ENCODE results near the gene TNFAIP2. TPM values are rescaled to one million over a fixed set of nuclear protein-coding genes. Genes with fewer than 3 reads are reported as not detected.

Gene TNFAIP2
- total RNA-seq, 4 donors from 2014 or later, result 28.6 to 37.2 (median 31.2) TPM

DNA sequence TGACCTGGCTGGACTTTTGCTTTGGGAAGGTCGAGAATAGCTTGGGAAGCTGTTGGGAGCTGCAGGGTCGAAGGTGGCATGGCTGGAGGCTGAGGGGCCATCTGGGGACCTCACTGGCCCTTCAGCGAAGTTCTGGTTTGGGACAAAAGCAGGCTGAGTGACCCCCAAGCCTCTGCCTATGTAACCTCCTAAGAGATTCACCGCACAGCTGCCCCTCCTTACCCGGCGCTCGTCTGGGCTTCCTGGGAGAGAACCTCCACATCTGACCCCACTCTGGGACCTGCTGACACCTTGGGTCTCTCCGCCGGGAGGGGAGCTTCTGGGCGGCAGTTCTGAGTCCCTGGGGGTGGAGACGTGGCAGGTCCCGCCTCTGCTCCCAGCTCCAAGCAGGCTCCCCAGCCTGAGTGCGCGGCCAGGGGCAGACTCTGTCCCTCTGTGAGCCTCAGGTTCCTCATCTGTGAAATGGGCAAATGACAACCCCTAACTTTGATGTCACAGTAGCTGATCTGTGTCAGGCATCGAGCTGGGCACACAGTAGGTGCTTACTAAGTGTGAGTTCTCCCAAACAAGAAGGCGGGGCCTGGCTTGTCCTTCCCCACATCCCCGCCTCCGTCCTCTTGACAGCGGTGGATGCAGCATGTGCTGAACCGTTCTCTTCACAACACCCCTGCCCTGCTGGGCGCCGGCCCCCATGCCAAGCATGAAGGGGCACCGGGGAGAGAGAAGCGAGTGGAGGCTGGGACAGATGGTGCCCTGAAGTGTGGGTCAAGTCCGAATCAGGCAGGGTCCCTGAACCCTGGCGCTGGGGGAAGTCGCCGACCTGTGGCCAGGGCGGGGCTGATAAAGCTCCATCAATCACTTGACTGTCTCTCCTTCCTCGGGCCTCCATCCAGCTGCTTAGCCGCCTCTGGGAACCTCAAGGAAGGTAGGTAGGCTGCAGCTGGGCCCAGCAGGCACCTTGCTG is 25.0 kb upstream of the TNFAIP2 start:
- H3K4me1 ChIP-seq, result peaks cover 0 to 10% of the 10 kb centered on the region in 2 donors
- no peak for DNase-seq

DNA sequence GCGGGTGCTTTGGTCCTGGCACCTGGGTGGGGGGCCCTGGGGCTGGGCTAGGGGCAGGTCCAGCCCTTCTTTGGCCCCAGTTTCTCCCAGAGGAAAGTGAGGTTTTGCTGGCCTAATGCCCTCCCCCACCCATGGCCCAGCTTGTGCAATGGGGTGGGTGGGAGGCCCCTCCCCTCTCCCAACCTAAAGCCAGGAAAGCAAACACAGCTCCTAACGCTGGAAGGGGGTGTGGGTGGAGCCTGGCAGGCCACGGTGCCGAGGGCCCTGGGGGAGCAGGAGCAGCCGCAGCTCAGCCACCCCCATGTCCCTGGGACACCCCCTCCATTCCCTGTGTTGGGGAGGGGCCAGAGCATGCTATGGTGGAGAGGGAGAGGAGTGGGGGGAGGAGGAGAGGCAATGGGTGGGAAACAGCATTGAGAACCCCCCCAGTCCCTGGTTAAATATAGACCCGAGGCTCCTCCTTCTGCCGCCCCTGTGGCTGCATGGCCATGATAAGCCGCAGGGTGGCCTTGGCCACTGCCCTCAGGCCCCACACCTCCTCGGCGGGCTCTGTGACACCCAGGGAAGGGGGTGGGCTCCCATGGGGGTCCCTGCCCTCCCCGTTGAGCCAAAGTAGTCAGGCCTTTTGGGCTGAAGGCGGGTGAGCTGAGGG is 24.1 kb upstream of the TNFAIP2 start:
- TF ChIP-seq, protein P1, sequence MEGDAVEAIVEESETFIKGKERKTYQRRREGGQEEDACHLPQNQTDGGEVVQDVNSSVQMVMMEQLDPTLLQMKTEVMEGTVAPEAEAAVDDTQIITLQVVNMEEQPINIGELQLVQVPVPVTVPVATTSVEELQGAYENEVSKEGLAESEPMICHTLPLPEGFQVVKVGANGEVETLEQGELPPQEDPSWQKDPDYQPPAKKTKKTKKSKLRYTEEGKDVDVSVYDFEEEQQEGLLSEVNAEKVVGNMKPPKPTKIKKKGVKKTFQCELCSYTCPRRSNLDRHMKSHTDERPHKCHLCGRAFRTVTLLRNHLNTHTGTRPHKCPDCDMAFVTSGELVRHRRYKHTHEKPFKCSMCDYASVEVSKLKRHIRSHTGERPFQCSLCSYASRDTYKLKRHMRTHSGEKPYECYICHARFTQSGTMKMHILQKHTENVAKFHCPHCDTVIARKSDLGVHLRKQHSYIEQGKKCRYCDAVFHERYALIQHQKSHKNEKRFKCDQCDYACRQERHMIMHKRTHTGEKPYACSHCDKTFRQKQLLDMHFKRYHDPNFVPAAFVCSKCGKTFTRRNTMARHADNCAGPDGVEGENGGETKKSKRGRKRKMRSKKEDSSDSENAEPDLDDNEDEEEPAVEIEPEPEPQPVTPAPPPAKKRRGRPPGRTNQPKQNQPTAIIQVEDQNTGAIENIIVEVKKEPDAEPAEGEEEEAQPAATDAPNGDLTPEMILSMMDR (IDR thresholded peaks at IDR 0.05), result no peak
- no peak for TF ChIP-seq POLR2A (IDR thresholded peaks at IDR 0.05)
- intact Hi-C loops (cut with DNase I), result loop anchor here (10.0 kb wide), 1 partner anchor 404 kb away; no protein-coding TSS in a partner anchor
- H3K36me3 ChIP-seq, result no peaks in the 10 kb centered on the region
- peaks cover 9% of the 10 kb centered on the region for H3K27me3 ChIP-seq
- H3K27ac ChIP-seq, result no peak overlapping the region
- 64 to 72% methylated on average over 9 to 10 of the region's 12 CpGs for WGBS, 2 donors
- no peak overlapping the region for H3K4me3 ChIP-seq (replicated peaks in 1 of 3)
- DNase-seq, result no peak
- peaks cover 0 to 19% of the 10 kb centered on the region in 2 donors for H3K4me1 ChIP-seq
- H3K9me3 ChIP-seq, result no peaks in the 10 kb centered on the region

More for the DNA sequence above, 25.0 kb upstream of the TNFAIP2 start:
- 75 to 77% methylated on average over 16 to 21 of the region's 31 CpGs for WGBS, 2 donors
- Histone ChIP-seq H3K36me3 (no peaks in the 10 kb centered on the region), H3K9me3 (no peaks in the 10 kb centered on the region), H3K27me3 (peaks cover under 1% of the 10 kb centered on the region), H3K4me3 (replicated peaks in 1 of 3) (no peak overlapping the region), H3K27ac (no peak overlapping the region)
- TF ChIP-seq, protein P1 (IDR thresholded peaks at IDR 0.05), result no peak
- TF ChIP-seq POLR2A (IDR thresholded peaks at IDR 0.05), result no peak
- intact Hi-C loops (cut with DNase I), result loop anchor here (10.0 kb wide), 1 partner anchor 403 kb away; no protein-coding TSS in a partner anchor

DNA sequence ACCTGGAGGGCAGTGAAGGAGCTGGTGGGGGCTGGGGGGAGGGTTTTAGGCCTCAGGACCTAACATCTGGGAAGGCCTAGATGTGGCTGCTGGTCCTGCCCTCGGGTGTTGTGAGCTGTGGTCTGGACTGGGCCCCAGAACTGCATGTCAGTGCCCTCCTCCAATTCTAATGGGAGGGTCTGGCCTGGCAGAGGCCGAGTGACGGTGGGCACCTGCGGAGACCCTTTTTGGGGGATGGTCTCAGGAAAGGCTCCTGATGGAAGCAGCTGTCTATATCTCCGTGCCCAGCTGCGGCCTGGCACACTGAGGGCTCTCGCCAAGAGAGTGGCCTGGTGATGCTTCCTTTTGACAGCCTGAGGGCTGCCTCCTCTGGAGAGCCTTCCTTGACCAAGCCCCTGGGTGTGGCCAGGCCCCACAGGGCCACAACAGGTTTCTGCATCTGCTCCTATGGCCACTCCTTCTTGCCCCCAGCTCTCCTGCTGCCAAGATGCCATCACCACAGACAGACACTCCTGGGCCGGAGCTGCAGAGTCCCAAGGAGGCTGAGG is 23.5 kb upstream of the TNFAIP2 start:
- no peak for DNase-seq
- 60 to 94% methylated on average over 1 to 7 of the region's 8 CpGs for WGBS, 2 donors
- no peak overlapping the region for H3K4me3 ChIP-seq (replicated peaks in 1 of 3)
- H3K36me3 ChIP-seq, result no peaks in the 10 kb centered on the region
- intact Hi-C loops (cut with DNase I), result loop anchor here (5.0 to 10.0 kb wide), 2 partner anchors 192 to 405 kb away; no protein-coding TSS in a partner anchor
- H3K4me1 ChIP-seq, result peaks cover 0 to 25% of the 10 kb centered on the region in 2 donors
- no peak overlapping the region for H3K27ac ChIP-seq
- peaks cover 9% of the 10 kb centered on the region for H3K27me3 ChIP-seq
- no peak for TF ChIP-seq POLR2A (IDR thresholded peaks at IDR 0.05)
- TF ChIP-seq, protein P1 (IDR thresholded peaks at IDR 0.05), result no peak
- H3K9me3 ChIP-seq, result no peaks in the 10 kb centered on the region

DNA sequence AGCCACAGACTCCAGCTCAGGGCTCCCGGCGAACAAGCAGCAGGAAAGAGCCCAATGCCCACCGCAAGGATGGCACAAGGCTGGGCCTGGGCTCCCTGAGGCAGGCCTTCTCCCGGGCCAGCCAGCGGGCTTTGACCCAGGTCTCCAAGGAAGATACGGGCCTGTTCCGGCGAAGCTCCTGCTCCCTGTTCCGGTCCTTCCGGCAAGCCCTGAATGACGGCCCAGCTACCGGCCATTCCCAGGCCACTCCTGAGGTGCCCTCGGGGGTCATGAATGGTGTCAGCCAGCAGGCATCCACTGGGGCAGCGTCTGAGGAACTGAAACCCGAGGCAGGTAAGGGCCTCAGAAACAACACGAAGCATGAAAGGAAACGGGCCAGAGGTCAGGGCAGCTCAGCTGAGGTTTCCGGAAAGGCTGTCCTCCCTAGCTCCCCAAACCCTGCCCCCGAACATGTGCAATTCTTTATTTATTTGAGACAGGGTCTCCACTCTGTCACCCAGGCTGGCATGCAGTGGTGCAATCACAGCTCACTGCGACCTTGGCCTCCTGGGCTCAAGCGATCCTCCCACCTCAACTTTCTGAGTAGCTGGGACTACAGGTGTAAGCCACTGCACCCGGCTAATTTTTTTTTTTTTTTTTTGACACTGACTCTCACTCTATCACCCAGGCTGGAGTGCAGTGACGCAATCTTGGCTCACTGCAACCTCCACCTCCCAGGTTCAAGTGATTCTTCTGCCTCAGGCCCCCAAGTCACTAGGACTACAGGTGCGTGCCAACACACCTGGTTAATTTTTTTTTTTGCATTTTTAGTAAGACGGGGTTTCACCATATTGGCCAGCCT is 22.8 kb upstream of the TNFAIP2 start:
- intact Hi-C loops (cut with DNase I), result loop anchor here (5.0 kb wide), 1 partner anchor 192 kb away; no protein-coding TSS in a partner anchor
- TF ChIP-seq POLR2A (IDR thresholded peaks at IDR 0.05), result no peak
- TF ChIP-seq, protein P1 (IDR thresholded peaks at IDR 0.05), result no peak
- Histone ChIP-seq H3K27me3 (peaks cover 9% of the 10 kb centered on the region), H3K27ac (no peak overlapping the region), H3K4me3 (replicated peaks in 1 of 3) (no peak overlapping the region), H3K36me3 (no peaks in the 10 kb centered on the region), H3K4me1 (peaks cover 0 to 30% of the 10 kb centered on the region in 2 donors), H3K9me3 (no peaks in the 10 kb centered on the region)
- no peak for DNase-seq
- 90 to 95% methylated on average over 12 to 21 of the region's 25 CpGs for WGBS, 2 donors

Data from thyroid gland (tissue), 4 donors.